HG02623 (cell line): Measurements from ENCODE around the gene HSPB6.

Source experiments
- ATAC-seq: cut with Tn5 transposase; IDR thresholded peaks from one replicate; pipeline ENCODE4 v1.9.1; 2021; ENCODE audit warnings: moderate library complexity; ENCODE audit not compliant: unreplicated experiment

Gene HSPB6

GRCh38 chr19:35717665-35718344 lies 39.0 kb downstream of the HSPB6 start, which contains the start of gene KMT2B:
TSS of gene KMT2B (plus strand) at chr19:35718003. CDS start at chr19:35718019, 16 bp downstream.
- peak; percentile 48 for ATAC-seq

- ATAC-seq: peak; percentile 59
Observed at GRCh38 chr19:35716801-35717664, 39.8 kb downstream of the HSPB6 start.

- no peak for ATAC-seq
Observed at GRCh38 chr19:35715981-35716800, 40.6 kb downstream of the HSPB6 start.

GRCh38 chr19:35715355-35715809 lies 41.4 kb downstream of the HSPB6 start:
- no peak for ATAC-seq

GRCh38 chr19:35714601-35715354 lies 42.1 kb downstream of the HSPB6 start:
- no peak for ATAC-seq

- no peak for ATAC-seq
Observed at GRCh38 chr19:35713904-35714495, 42.8 kb downstream of the HSPB6 start.

GRCh38 chr19:35713506-35713850 lies 43.4 kb downstream of the HSPB6 start:
- no peak for ATAC-seq

- ATAC-seq: no peak
Observed at GRCh38 chr19:35712567-35713505, 44.0 kb downstream of the HSPB6 start.

GRCh38 chr19:35710784-35711723 lies 45.8 kb downstream of the HSPB6 start:
- no peak for ATAC-seq

GRCh38 chr19:35708391-35708790 lies 48.4 kb downstream of the HSPB6 start:
- no peak for ATAC-seq
